HFF-Myc (cell line): ENCODE results near the gene MBD3L2.
"Not testable (repeated sequence)": the region's sequence is repeated elsewhere in the genome, so short reads cannot be mapped to it uniquely, and the experiment has no call there.

ENCODE experiments used
- DNase-seq: peaks from one replicate; pipeline ENCODE4 v3.0.0-alpha.2; 2011; ENCODE audit warnings: low read depth; ENCODE audit errors: extremely low read depth
- H3K4me3 ChIP-seq: replicated peaks from 2 replicates; pipeline ENCODE4 v1.5.1; 2011; ENCODE audit warnings: low read depth, mild to moderate bottlenecking, control low read depth, low read length
- CTCF ChIP-seq: IDR thresholded peaks from 2 replicates; pipeline ENCODE4 v1.5.1; 2012; ENCODE audit warnings: mild to moderate bottlenecking, low read depth, low read length, control low read depth; ENCODE audit errors: missing control alignments

MBD3L2 gene

DNA sequence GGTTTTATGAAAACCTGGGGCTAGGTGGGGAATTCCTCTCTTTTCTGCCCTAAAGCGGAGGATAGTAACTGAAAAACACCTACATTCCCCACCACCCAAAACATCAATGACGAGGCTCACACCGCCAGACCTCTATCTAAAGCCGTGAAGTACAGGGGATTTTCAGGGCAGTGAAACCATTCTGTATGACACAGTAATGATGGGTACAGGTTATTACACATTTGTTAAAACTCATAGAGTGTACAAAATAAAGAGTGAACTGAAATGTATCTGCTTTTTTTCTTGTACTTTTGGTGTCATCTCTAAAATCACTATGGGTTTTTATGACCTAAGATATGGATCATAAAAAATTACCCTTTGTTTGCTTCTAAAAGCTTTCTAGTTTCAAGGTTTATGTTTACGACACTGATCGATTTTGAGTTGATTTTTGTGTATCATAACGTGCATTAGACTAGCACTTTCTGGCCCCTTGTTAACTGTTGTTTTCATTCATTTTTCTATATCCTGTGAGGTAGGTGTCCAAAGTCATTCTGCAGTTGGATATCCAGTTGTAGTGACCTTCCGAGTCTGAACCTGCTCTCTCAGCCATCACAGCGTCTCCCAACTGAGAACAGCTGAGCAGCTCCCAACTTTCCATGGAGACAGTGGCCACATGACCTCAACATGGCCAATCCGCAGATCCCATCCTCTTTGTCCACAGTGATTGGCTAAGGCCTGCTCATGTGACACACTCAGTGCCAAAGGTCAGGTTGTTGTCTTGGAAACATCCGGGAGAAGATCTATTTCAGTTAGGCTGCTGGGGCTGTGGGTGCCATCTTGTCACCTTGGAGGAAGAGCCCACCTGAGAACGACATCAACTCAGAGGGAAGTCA lies 38.2 kb upstream of the MBD3L2 start:
- DNase-seq: no peak
- H3K4me3 ChIP-seq: no peak overlapping the region
- TF ChIP-seq CTCF: no peak

- no peak for TF ChIP-seq CTCF
- no peak overlapping the region for H3K4me3 ChIP-seq
- no peak for DNase-seq
Measured at GRCh38 chr19:7013678-7014077, 35.4 kb upstream of the MBD3L2 start.

GRCh38 chr19:7018828-7019227 lies 30.3 kb upstream of the MBD3L2 start:
- TF ChIP-seq CTCF: no peak
- H3K4me3 ChIP-seq: no peak overlapping the region
- no peak for DNase-seq

- not testable (repeated sequence) for H3K4me3 ChIP-seq, DNase-seq
Measured at GRCh38 chr19:7021331-7021730, 27.8 kb upstream of the MBD3L2 start, which contains the start of gene MBD3L2B. TSS of gene MBD3L2B (minus strand) at chr19:7021431. CDS start at chr19:7021397, 34 bp downstream.

DNA sequence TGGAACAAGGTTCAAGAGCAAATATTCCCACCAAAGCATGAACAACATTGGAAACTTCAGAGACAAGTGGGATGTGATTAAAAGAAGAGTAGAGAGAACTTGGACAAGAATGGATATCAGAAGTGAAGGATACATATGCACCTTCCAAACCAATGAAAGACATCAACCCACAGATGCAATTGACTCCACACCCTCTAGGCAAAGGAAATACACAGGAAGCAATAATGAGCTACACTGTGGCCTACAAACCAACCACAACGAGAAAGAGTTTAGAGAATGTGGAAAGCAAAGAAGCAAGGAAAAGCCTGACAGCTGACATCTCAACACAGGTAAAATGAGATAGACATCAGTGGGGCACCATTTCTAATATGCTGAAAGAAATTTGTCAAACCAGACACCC lies 20.3 kb upstream of the MBD3L2 start:
- not testable (repeated sequence) for H3K4me3 ChIP-seq

GRCh38 chr19:7030278-7030677 lies 18.8 kb upstream of the MBD3L2 start, which contains the start of gene MBD3L5:
TSS of gene MBD3L5 (plus strand) at chr19:7030578. CDS start at chr19:7030612, 34 bp downstream.
- H3K4me3 ChIP-seq, DNase-seq: not testable (repeated sequence)

More for the DNA sequence above, 20.3 kb upstream of the MBD3L2 start:
- not testable (repeated sequence) for DNase-seq

- DNase-seq: not testable (repeated sequence)
Measured at GRCh38 chr19:7040079-7040478, 9.0 kb upstream of the MBD3L2 start, which contains the start of gene MBD3L4. TSS of gene MBD3L4 (minus strand) at chr19:7040179. CDS start at chr19:7040144, 35 bp downstream.

DNA sequence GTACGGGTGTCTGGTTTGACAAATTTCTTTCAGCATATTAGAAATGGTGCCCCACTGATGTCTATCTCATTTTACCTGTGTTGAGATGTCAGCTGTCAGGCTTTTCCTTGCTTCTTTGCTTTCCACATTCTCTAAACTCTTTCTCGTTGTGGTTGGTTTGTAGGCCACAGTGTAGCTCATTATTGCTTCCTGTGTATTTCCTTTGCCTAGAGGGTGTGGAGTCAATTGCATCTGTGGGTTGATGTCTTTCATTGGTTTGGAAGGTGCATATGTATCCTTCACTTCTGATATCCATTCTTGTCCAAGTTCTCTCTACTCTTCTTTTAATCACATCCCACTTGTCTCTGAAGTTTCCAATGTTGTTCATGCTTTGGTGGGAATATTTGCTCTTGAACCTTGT lies 7.6 kb upstream of the MBD3L2 start:
- not testable (repeated sequence) for DNase-seq, H3K4me3 ChIP-seq

More at GRCh38 chr19:7040079-7040478, 9.0 kb upstream of the MBD3L2 start, which contains the start of gene MBD3L4:
- not testable (repeated sequence) for H3K4me3 ChIP-seq

DNA sequence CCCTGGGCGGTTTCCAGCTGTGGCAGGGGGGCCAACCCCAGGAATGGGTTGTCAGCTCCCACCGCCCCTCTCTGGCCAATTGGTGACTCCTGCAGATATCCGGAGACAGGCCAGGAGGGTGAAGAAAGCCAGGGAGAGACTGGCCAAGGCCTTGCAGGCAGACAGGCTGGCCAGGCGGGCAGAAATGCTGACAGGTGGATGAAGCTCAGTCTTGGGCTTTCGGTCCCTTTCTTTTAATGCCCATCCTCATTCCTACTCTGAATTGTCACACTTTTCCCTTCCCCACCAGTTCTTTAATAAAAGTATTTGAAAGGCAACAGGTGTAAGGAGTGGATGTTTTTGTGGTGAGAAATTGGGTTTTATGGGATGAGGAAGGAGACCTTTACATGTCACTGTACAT lies 2.3 kb downstream of the MBD3L2 start:
- not testable (repeated sequence) for DNase-seq, H3K4me3 ChIP-seq

GRCh38 chr19:7052896-7053295 lies 3.8 kb downstream of the MBD3L2 start:
- H3K4me3 ChIP-seq, DNase-seq: not testable (repeated sequence)

DNA sequence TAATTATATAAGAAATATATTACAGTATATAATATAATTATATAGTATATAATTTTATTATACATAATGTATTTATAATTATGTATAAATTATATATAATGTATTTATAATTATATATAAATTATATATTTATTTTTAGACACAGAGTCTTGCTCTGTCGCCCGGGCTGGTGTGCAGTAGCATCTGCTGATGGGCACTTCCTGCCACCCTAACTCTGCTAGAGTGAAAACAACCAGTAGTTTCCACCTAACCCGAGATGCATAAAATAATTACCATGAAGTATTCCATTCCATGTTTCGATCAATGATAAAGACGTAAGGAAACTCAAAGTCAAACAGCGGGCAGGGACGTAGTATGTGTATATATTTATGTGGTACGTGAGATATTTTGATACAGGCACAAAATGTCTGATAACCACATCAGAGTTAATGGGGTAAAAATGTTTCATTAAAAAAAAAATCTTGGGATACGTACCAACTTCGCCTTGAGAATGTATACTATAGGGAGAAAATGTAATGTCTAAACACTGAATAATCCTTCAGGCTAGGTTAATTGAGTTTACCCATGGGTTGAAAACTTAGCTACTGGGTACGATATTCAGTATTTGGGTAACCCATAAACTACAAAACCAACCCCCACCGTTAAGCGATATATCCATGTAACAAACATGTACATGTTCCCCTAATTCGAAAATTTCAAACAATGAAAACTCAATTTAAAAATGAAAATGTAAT lies 5.7 kb downstream of the MBD3L2 start:
- not testable (repeated sequence) for DNase-seq, H3K4me3 ChIP-seq

- DNase-seq, H3K4me3 ChIP-seq: not testable (repeated sequence)
Measured at GRCh38 chr19:7055679-7056078, 6.6 kb downstream of the MBD3L2 start.

- DNase-seq, H3K4me3 ChIP-seq: not testable (repeated sequence)
Measured at GRCh38 chr19:7056371-7056770, 7.2 kb downstream of the MBD3L2 start.

DNA sequence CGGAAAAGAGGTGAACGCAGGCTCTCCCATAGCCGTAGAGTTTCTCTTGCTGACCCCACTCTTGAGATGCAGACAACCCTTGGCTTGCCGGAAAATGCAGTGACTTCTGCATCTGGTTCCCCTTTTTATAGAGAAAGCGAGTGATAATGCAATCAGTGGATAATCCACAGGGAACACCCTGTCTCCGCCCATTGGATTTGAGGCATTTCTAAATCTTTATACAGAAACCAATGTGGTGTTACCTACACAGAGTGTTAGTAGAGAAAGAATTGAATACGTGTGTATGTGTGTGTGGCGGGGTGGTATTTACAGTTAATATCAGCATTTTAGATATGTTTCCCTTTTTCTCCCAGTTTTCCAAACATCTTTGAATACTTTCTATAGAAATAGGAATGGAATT lies 9.5 kb downstream of the MBD3L2 start, which contains the start of gene MBD3L3:
TSS of gene MBD3L3 (minus strand) at position 101 of the 400 bp plus-strand sequence. CDS start at position 30, 71 bp downstream.
- DNase-seq, H3K4me3 ChIP-seq: not testable (repeated sequence)

- not testable (repeated sequence) for H3K4me3 ChIP-seq, DNase-seq
Measured at GRCh38 chr19:7059977-7060376, 10.9 kb downstream of the MBD3L2 start.
